ENCODE data around the gene CTNNA1.
A peak's percentile ranks its signal among the peaks of the same experiment; 100 is the strongest.
"Not testable (repeated sequence)": the region's sequence is repeated elsewhere in the genome, so short reads cannot be mapped to it uniquely, and the experiment has no call there.

Gene CTNNA1

DNA sequence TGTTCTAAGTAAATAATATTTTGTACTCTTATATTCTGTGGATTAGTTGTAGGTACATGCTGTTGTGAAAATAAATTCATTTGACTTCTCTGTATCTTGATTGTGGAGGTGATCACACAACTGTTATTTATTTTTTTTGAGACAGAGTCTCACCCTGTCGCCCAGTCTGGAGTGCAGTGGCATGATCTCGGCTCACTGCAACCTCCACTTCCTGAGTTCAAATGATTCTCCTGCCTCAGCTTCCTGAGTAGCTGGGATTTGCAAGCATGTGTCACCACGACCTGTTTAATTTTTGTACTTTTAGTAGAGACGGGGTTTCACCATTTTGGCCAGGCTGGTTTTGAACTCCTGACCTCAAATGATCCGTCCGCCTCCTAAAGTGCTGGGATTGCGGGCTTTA lies 7.9 kb downstream of the CTNNA1 start:
- DNase-seq = not testable (repeated sequence)

DNA sequence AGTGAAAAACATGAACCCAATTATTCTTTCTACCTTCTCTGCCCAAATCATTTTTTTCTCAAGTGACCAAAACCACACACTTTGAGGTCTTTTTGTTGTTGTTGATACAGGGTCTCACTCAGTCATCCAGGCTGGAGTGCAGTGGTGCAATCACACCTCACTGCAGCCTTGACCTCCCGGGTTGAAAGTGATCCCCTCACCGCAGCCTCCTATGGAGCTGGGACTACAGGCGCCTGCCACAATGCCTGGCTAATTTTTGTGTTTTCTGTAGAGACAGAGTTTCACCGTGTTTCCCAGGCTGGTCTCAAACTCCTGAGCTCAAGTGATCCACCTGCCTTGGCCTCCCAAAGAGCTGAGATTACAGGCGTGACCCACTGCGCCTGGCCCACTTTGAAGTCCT lies 8.4 kb downstream of the CTNNA1 start:
- not testable (repeated sequence) for DNase-seq

DNA sequence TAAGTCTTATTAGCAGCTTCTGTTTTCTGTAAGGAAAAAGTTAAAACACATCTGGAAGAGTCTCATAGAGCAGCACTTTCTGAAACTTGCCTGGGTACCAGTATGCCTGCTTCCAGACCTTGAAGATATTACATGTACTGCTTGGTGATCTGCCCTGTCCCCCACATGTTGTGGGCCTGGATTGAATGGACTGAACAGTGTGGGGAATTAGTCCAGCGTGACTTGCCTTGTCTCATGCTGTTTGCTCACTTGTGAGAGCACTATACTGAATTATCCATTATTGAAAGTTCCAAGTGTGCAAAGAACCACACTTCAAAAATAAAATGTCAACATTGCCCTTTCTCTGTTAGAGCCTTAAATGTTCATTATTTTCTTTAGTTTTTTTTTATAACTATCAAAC lies 8.9 kb downstream of the CTNNA1 start:
- no peak for DNase-seq

DNA sequence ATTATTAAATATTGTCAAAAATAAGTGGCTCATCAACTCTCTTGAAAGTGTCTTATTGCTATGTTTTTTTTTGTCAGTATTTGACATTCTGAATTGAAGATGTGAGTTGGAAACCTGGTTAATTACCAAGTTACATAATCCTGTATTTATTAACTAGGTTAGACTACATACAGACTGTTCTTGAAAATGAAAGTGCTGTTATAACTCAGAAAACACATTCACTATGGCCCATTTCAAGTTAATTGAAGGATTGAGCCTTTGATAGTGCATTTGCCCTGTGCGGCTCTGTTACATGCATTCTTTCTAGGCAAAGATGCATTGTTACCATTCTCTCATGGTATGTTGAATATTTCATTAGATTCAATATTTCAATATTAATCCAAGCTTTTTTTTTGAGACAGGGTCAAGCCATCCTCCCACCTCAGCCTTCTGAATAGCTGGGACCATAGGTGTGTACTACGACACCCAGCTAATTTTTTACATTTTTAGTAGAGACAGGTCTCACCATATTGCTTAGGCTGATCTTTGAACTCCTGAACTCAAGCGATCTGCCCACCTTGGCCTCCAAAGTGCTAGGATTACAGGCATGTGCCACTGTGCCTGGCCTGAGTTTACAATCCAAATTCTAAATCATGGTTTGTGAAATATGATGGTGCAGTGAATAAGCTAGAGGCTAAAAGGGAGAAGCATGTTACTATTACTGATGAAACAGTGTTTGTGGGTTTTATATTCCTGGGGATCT lies 10.0 kb downstream of the CTNNA1 start:
- DNase-seq = no peak

DNA sequence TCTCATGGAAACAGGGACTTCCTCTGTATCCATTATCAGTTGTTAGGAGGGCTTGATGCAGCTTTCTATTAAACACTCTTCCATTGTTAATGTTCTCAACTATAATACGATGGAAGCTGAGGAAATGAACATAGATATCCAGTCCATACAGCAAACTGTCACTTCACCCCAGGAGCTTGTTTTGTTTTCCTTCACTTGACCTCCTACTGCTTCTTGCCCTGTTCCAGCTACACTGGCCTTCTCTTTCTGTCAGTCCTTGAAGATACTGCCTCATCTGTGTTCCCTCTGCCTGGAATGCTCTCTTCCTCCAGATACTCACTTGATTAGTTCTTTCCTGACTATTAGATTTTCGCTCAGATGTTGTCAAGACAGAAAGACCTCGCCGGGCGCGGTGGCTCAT lies 17.1 kb downstream of the CTNNA1 start:
- no peak for DNase-seq

DNA sequence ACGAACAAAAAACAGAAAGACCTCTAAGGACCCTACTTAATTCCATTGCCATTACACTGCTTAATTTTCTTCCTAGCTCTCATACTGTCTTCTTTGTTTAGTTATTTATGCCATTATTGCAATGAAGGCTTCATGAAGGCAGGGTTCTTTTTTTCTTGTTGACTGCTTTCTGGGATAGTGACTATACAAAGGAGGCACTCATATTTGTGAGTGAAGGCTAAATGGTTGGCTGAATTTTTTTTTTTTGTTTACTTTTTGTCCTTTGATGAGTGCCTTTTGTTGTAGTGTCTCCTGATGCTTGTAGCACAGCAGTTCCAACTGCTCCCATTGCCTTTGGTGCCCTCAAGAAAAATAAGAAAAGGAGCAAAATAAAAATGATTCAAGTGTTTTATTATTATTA lies 17.8 kb downstream of the CTNNA1 start:
- DNase-seq = no peak

DNA sequence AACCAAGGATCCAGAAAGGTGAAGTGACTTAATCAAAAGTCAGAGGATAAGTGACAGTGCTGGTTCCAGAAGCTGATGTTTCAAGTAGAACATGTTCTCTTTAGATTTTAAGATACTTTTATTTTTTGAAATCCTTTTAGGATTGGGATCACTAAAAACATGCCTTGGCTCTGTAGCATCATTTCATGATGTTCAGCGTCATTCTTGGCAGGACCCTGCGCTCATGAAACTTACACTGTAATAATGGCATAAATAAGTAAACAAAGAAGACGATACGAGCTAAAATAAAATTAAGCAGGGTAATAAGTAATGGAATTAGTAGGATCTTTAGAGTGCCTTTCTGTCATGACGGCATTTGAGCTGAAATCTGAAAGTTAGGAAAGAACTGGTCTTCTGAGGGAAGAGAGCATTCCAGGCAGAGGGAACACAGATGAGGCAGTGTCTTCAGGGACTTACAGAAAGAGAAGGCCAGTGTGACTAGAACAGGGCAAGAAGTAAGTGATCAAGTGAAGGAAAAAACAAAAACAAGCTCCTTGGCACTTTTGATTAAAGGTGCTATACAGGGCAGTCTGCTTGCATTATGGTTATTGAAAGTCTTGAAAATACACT lies 19.9 kb downstream of the CTNNA1 start:
- DNase-seq = no peak

DNA sequence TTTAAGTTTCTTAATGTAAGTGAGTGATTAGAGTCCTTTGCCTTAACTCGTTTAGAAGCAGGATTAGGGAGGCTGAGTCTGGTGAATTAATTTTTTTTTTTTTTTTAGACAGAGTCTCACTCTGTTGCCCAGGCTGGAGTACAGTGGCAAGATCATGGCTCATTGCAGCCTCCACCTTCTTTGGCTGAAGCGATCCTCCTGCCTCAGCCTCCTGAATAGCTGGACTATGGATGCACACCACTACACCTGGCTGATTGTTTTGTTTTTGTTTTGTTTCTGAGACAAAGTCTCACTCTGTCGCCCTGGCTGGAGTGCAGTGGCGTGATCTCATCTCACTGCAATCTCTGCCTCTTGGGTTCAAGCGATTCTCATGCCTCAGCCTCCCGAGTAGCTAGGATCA lies 20.4 kb downstream of the CTNNA1 start:
- DNase-seq = not testable (repeated sequence)

DNA sequence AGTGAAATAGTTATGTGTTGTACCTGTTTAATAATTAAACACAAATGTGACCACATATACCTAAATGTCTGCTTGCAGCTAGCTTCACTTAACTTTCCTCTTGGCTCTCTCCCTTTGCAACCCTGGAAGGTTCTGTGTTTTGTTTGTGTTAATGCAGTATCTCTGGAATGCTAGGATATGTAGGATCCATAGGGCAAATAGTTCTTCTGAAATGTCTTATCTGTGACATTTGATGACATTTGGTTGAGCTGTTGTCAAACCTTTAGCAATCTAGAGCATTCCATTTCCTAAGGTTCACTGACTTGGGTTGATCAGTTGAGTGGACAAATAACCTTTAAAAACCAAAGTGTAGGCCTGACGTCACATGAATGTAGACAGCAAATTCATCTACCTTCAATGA lies 21.8 kb downstream of the CTNNA1 start:
- DNase-seq = no peak

DNA sequence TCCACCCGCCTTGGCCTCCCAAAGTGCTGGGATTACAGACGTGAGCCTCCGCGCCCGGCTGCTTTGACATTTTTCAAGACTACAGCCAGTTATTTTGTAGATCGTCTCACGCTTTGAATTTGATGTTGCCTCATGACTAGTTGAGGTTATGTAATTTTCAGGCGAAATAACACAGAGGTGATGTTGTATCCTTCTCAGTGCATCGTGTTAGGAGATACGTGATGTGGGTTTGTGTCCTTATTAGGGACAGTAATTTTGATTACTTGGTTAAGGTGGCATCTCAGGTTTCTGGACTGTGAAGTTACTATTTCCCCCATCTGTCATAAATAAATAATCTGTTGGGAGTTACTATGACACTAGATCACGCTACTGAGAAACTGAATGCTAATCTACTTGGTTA lies 25.0 kb downstream of the CTNNA1 start:
- no peak for DNase-seq

DNA sequence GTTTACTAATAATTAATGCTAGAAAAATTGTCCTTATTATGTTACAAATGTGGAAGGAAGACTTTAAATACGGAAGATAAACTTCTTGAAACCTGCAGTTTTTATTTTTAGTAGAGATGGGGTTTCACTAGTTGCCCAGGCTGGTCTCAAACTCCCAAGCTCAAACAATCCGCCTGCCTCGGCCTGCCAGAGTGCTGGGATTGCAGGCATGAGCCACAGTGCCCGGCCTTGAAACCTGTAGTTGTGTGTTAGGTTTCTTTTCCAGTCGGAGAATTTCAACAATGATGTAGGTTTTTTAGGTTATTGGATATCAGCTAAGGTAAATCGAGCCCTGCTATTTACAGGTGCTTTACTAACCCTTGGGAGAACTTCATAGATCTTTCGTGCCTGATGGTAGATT lies 30.8 kb downstream of the CTNNA1 start:
- DNase-seq = no peak

DNA sequence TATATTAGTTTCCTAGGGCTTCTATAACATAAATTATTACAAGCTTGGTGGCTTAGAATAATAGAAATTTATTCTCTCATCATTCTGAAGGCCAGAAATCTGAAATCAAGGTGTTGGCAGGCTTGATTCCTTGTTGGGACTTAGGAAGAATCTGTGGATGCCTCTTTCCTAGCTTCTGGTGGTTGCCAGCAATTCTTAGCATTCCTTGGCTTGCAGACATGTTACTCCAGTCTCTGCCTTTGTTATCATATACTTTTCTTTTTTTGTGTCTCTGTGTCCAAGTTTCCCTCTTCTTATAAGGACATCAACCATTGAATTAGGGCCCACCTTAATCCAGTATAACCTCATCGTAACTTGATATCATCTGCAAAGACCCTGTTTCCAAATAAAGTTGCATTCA lies 31.4 kb downstream of the CTNNA1 start:
- DNase-seq = no peak

DNA sequence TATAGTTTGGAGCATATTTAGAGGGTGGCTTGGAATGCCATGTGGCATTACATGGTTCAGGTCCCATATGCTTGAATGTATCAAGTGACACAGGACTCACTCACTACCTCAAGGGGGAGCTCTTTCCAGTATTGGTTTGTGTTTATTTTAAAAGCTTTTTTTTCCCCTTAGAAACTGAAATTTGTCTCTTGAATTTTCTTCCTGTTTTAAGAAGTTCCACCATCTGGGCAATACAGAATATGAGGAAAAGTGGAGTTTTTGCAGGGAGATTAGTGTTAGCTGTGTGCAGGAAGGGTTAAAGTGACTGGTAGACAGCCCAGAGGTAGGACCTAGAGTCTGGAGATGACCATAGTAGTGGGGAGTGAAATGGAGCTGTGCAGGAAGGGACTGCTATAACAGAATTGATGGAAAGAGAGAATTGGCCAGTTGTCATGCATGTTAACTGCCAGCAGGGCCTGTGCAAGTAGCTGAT lies 36.6 kb downstream of the CTNNA1 start:
- DNase-seq = peak; percentile 65

DNA sequence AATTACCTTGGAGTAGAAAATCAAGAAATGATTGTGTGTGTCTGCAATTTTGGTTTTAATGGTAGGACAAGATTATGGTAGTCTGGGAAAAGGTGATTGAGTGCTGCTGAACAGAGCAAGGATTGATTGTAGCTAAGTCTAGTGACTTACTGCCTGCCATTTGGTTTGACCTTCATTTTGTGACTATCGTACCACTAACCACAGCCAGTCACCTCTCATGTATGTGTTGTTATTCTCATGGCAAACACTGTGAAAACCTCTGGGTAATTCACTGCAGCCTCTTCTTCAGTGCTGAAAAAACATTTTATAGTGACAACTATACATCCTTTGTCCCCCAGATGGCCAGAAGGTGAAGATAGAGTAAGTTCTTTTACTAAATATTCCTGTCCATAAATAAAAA lies 37.5 kb downstream of the CTNNA1 start:
- no peak for DNase-seq

DNA sequence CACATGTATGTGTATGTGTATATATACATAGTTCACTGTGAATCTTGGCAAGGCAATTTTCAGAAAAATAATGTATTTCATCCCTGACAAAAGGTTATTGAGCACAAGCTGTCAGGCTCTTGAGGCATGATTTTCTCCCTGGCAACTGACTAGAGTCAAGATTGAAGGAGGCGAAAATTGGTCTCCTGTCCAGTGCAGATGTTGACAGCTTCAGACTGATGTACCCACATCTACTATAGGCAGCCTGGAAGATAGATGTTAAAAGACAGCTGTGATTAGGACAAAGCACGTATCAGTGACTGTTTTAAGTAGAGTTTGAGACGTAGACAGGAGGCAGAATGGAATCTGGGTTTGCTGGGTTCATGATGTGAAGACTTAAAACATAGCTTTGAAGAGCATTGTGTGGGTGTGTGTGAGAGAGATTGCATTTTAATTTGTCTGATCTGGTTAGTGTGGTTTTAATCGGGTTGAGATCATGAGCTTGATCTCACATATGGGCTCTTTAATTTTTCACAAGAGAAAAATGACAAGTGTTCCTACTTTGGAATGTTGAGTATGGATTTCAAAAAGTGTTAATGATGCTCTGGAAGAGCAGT lies 39.1 kb downstream of the CTNNA1 start:
- no peak for DNase-seq

DNA sequence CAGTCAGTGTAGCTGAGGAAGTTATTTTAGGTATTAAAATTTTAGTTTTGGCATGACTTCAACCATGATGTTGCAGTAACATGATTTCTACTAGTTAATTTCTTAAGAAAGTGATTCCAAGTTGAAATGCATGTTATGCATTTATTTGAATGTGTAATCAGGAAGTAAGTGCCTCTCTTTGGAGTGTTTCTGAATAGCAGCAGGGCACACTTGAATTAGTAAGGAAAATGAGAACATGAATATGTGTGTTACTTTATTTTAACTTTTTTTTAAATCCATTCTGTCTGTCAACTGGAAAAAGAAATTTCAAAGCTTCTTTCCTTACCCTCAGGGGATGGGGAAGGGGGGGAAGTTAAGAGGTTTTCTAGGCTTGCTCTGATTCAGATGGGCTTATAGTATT lies 40.4 kb downstream of the CTNNA1 start:
- peak; percentile 32 for DNase-seq

DNA sequence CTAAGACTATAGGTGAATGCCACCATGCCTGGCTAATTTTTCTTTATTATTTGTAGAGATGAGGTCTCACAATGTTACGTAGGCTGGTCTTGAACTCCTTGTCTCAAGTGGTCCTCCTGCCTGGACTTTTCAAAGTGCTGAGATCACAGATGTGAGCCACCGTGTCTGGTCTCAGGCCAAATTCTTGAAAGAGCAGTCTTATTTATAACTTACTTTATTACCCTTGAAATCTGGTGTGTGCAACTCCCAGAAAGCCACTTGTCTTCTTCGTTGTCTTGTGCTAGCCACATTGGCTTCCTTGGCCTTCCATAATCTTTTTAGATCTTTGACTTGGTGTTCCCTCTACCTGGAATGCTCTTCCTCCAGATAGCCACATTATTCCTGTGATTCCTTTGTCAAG lies 50.1 kb downstream of the CTNNA1 start:
- no peak for DNase-seq

DNA sequence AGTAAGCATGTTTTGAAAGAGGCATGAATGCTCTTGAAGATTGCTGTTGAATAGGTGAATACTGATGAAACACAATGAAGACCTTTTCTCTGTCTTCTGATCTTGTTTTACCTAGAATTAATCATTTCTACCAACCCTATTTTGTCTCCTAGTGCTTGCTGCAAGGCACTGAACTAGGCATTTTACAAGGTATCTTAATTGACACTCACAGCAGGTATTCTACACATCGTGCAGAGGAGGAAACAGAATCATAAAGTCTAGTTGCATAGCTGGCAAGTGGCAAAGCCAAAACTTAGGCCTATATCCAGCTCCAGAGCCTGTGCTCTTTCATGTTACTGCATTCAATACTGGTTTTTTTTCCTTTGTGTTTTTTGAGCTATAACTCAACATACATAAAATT lies 50.7 kb downstream of the CTNNA1 start:
- no peak for DNase-seq

DNA sequence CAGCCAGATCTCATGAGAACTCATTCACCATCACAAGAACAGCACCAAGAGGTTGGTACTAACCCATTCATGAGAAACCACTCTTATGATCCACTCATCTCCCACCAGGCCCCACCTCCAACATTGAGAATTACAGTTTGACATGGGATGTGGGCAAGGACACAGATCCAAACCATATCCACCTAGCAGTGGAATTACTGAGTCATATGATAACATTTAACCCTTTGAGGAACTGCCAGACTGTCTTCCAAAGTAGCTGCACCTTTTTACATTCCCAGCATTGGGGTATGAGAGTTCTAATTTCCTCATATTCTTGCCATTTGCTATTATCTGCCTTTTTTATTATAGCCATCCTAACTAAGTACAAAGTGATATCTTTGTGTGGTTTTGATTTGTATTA lies 51.9 kb downstream of the CTNNA1 start:
- no peak for DNase-seq

DNA sequence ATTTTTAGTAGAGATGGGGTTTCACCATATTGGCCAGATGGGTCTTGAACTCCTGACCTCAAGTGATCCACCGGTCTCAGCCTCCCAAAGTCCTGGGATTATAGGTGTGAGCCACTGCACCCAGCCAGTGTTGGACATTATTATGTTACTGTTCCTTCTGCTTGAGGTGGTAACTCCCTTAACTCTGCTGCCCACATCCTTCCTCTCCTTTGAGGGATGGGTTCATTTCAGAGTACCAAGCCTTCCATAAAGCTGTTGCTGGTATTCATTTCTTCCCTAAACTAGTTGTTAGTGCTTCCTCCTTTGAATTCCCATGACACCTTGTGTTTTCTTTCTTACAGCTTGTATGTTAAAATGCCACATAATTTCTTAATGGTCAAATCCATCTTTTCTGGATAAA lies 54.0 kb downstream of the CTNNA1 start:
- no peak for DNase-seq

DNA sequence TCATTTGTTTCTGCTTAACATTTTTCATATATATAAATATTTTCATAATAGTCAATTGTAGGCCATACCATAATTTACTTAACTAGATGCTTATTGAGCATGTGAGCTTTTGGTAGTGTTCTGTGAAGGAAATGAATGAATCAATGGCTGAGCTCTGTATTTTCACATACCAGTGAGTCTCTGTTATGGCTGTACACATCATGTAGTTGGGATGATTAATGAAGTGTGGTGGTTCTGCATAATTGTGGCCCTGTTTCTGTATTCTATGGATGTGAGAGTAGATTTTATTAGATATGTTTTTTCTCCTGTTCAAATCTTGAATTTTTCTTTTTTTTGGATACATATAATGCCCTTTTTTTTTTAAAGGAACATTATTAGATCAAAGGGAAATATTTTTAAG lies 56.2 kb downstream of the CTNNA1 start:
- DNase-seq = no peak

DNA sequence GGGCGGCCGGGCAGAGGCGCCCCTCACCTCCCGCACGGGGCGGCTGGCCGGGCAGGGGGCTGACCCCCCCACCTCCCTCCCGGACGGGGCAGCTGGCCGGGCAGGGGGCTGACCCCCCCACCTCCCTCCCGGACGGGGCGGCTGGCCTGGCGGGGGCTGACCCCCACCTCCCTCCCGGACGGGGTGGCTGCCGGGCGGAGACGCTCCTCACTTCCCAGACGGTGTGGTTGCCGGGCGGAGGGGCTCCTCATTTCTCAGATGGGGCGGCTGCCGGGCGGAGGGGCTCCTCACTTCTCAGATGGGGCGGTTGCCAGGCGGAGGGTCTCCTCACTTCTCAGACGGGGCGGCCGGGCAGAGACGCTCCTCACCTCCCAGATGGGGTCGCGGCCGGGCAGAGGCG lies 57.6 kb downstream of the CTNNA1 start:
- not testable (repeated sequence) for DNase-seq

DNA sequence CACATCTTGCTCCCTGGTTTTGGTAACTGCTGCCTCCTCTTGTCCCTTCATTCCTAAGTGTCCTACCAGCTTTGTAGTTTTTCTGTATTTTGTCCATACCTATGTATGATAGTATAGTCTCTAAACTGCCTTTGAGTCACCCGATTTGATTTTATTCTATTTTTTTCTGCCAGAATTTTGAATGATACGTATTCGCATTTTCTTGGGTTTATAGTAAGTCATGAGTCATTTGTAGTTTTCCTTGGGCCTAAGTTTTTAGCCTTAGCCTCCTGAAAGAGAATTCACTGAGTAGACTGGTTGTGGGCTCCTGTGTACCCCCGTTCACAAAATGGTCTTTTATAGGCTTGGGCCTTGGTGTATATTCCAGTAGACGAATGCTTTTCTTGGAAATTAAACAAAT lies 62.3 kb downstream of the CTNNA1 start:
- no peak for DNase-seq

DNA sequence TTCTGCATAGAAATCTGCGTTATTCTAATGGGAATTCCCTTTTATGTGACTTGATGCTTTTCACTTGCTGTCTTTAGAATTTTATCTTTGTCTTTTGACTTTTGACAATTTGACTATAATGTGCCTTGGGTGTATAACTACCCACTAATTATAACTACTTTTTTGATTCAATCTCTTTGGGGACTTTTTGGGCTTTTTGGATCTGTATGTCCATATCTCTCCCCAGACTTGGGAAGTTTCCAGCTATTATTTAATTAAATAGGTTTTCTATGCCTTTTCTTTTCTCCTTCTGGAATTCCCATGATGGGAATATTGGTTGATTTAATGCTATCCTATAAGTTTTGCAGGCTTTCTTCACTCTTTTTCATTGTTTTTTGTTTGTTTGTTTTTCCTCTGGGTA lies 64.0 kb downstream of the CTNNA1 start:
- no peak for DNase-seq

DNA sequence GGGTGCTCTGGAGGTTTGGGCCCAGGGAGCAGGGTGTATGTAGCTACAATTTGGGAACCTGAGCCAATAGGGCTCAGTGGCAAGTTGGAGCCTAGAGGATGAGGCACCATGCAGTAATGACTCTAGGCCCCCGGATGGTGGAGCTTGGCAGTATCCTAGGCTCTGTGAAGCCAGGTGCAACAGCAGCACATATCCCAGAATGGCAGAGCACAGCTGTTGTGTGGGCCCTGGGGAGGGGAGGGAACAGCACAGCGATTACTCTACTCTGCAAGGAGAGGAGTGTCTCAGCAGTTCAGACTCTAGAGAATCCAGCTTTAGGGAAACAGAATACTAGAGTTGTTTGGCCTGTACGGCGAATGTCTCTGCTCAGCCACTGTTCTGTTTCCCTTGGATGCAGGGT lies 65.9 kb downstream of the CTNNA1 start:
- DNase-seq = no peak
